ENCODE results near the gene LMNTD1.
"Not testable (repeated sequence)": the region's sequence is repeated elsewhere in the genome, so short reads cannot be mapped to it uniquely, and the experiment has no call there.

LMNTD1 gene

GRCh38 chr12:25488956-25489870 is 63.9 kb downstream of the LMNTD1 start:
- DNase-seq: not testable (repeated sequence)

- DNase-seq: no peak
These were observed 70.5 kb downstream of the LMNTD1 start for GRCh38 chr12:25482625-25483024.

DNA sequence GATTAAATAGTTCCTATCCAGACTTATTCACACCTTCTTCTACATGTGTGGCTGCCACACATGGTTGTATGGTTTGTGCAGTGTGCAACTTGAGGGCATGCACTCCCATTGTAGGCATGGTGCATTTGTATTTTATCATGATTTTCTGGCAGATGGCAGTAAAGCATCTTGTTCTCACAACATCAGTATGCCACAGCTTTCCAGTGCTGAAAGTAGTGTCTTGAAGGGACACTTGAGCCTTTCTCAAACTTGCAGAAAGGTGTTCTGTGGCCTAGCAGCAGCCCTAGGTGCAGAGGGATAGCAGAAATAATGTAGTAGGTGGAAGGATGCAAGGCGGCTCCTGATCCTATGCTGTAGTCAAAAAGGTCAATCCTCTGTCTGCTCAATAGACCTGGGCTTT is 72.9 kb downstream of the LMNTD1 start:
- no peak for DNase-seq

- DNase-seq: no peak
These were observed 75.9 kb downstream of the LMNTD1 start for GRCh38 chr12:25477217-25477616.

GRCh38 chr12:25472453-25472852 is 80.6 kb downstream of the LMNTD1 start:
- DNase-seq: no peak

- no peak for DNase-seq
These were observed 83.2 kb downstream of the LMNTD1 start for GRCh38 chr12:25469861-25470260.

DNA sequence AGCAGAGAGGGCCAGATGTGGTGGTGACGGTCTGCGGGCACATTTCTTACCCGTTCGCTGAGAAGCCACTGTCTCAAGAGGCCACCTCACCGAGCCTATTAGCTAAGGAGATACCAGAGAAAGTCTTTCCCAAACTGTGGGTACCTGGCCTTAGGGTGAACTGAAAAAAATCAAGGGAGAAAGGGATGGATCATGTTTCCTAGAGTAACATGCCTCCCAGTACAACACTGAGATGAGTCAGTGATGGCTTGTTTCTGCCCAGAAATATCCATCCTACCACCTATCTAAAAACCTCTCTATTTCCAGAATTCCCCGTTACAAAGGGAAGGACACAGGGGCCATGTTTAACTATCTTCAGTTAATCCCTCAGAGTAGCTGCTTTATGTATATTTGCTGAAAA is 83.7 kb downstream of the LMNTD1 start:
- no peak for DNase-seq

DNA sequence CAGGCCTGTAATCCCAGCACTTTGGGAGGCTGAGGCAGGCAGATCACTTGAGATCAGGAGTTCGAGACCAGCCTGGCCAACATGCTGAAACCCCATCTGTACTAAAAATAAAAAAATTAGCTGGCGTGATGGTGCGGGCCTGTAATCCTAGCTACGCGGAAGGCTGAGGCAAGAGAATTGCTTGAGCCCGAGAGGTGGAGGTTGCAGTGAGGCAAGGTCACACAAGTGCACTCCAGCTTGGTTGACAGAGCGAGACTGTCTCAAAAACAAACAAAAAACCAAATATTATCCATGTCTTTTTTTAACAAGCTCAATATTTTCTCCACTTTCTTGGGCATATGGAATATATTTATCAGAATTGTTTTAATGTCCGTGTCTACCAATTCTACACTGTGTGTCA is 89.6 kb downstream of the LMNTD1 start:
- DNase-seq: no peak

GRCh38 chr12:25463005-25463404 is 90.1 kb downstream of the LMNTD1 start:
- no peak for DNase-seq

GRCh38 chr12:25459541-25459951 is 93.5 kb downstream of the LMNTD1 start:
- no peak for DNase-seq

- DNase-seq: no peak
These were observed 95.0 kb downstream of the LMNTD1 start for GRCh38 chr12:25458047-25458552.

GRCh38 chr12:25456474-25456873 is 96.6 kb downstream of the LMNTD1 start:
- no peak for DNase-seq

DNA sequence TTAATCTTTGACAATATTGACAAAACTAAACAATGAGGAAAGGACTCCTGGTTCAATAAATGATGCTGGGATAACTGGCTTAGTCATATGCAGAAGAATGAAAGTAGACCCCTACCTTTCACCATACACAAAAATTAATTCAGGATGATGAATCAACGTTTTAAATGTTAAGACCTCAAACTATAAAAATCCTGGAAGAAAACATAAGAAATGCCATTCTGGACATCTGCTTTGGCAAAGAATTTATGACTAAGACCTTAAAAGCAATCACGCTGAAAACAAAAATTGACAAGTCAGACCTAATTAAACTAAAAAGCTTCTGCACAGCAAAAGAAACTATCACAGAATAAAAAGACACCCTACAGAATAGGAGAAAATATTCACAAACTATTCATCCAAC is 97.4 kb downstream of the LMNTD1 start:
- no peak for DNase-seq

DNA sequence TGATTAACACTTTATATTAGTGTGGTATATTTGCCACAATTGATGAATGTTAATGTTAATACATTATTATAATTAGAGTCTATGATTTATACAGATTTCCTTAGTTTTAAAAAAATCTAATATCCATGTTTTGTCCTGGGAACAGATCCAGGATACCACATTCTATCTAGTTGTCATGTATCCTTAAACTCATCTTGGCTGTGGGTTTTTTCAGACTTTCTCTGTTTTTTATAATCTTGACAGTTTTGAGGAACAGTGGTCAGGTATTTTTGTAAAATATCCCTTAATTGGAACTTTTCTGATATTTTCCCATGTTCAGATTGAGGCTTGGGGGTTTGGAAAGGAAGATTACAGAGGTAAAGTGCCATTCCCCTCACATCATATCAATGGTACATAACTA is 104.1 kb downstream of the LMNTD1 start:
- DNase-seq: no peak

DNA sequence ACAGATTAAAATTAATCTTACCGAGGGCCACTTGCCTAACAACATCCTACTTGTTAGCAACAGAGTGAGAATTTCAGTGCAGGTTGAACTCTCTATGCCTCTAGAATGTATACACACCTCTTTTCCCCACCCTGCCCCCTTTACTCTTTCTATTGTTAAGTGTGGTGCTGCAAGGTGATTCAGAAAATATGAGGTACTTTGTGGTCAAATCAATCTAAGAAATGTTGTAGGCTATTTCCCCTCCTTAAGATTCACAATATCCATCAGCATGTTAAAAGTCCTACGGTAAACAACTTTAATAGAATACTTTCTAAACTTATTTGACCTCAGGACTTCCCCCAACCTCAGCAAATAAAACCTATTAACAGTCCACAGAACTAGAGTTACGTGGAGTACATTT is 106.0 kb downstream of the LMNTD1 start:
- no peak for DNase-seq

DNA sequence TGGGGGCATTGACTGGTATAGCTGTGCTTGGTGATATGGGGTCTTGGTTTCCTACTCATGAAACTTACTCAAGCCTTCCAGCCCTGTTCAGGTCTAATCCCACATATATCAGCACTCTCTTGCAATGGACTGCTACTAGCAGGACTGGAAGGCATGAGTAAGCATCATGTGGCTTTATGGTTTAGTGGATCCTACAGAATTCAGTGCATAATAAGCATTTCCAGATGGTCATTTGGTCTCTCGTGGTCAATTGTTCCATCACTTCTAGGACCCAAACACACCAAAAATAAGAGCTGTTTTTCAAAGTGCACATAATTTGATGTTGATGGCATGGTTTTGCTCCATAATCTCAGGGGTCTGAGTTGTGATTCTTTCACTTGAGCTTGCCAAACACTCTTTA is 114.4 kb downstream of the LMNTD1 start:
- DNase-seq: no peak

GRCh38 chr12:25436206-25437030 is 116.7 kb downstream of the LMNTD1 start:
- no peak for DNase-seq

- DNase-seq: no peak
These were observed 117.7 kb downstream of the LMNTD1 start for GRCh38 chr12:25435431-25435830.

DNA sequence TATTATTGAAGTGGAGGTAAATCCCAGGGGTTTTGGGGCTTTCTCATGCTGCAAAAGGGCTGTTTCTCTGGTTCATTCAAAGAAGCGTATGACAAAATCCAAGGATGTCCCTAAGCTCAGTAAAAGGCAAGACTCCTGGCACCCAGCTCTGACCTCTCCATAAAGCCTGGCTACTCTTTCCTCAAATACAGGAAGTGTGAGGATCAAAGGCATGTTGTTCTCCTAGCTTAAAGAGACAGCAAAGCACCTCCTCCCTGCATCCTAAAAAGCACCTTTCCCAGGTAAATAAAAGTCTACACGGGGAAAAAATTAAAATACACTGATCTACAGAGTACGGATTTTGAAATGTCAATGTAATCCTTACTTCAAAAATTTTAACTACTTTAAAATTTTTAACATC is 118.6 kb downstream of the LMNTD1 start:
- no peak for DNase-seq

GRCh38 chr12:25433581-25434325 is 119.3 kb downstream of the LMNTD1 start:
- no peak for DNase-seq

GRCh38 chr12:25433024-25433423 is 120.1 kb downstream of the LMNTD1 start:
- no peak for DNase-seq

- no peak for DNase-seq
These were observed 125.5 kb downstream of the LMNTD1 start for GRCh38 chr12:25427337-25428249.
